ENCODE measurements around the gene ADAM15.
A peak's percentile ranks its signal among the peaks of the same experiment; 100 is the strongest.

The ADAM15 gene

GRCh38 chr1:155003766-155004351 lies 47.3 kb upstream of the ADAM15 start:
- peak; percentile 39 for DNase-seq (ENCODE audit: low read depth)
- no peak for TF ChIP-seq CTCF (conservative IDR thresholded peaks at IDR 0.05; ENCODE audit: low read depth, low read length)
- H3K4me3 ChIP-seq (ENCODE audit: low read depth, low read length), result peak overlapping the region; percentile 86

DNA sequence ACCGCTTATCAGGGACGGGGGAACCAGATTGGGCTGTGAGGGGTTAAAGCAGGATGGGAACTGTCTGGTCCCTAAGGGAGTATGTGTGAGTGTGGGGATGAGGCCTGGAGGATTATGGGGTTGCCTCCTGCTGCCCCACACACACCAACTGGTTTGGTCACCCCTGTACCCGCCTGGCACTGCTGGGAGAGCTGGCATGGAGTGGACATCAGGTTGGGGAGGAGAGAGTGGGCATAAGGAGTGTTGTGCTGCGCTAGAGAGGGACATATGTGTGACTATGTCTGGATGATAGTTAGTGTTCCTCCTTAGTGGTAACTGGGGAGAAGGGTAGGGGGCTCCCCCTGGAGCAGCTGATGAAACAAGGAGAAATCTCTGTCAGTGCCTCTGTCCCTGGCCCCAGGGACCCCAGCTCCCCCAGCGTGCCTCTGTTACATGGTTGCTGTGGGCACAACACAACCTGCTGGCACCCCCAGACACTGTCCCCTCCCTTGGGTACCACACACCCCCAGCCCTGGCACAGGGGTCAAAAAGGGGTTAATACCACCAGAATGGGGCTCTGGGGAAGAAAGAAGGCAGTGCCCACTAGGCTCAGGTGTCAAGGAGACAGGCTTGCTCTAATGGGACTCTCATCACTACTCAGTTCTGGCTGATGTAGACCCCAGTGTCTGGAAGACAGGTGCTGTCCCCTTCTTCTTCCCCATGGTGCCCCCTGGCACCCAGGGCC lies 46.6 kb upstream of the ADAM15 start:
- DNase-seq (ENCODE audit: low read depth), result peak; percentile 19
- H3K4me3 ChIP-seq (ENCODE audit: low read depth, low read length), result peak overlapping the region; percentile 86
- no peak for TF ChIP-seq CTCF (conservative IDR thresholded peaks at IDR 0.05; ENCODE audit: low read depth, low read length)

DNA sequence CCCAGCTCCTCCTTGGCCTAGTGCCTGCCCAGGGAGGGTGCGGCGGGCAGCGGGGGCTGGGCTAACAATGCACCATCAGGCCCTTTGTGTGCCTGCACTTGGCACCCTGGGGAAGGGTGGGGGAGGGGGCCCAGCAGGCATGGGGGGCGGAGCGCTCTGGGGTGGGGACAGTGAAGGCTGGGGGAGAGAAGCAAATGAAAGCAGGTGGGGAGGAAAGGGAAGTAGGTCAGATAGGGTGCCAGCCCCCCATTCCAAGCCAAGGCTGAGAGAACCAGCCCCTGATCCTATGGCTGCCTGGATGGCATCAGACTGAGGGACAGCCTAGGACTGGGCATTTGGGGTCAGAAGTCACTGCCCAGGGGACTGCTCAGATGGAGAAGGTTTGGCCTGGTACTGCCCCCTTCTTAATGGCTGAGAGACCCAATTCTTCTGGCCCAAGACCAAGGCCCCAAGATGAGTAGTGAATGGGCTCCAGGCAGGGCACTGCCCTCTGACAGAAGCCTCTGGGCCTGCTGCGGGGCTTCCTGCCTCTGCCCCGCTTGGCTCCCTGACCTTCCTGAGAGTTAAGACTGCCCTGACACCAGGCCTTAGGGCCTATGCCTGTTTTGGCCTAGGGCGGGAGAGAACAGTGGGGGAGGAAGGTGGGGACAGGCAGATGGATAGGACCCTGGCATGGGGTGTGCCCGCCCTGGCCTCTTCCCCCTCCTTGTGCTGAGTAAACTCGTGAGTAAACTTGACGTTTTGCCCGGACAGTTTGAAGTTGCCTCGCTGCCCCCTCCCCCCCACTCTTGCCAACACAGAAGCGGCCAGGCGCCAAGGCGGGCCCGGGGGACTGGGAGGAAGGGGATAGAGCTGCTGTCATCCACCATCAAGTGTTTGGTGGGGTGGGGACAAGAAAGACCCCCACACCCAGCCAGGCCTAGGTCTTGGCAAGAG lies 45.8 kb upstream of the ADAM15 start:
- DNase-seq (ENCODE audit: low read depth), result no peak
- no peak for TF ChIP-seq CTCF (conservative IDR thresholded peaks at IDR 0.05; ENCODE audit: low read depth, low read length)
- no peak overlapping the region for H3K4me3 ChIP-seq (ENCODE audit: low read depth, low read length)

- peak; percentile 56 for DNase-seq (ENCODE audit: low read depth)
- no peak overlapping the region for H3K4me3 ChIP-seq (ENCODE audit: low read depth, low read length)
Measured at GRCh38 chr1:155006601-155007101, 44.5 kb upstream of the ADAM15 start.

DNA sequence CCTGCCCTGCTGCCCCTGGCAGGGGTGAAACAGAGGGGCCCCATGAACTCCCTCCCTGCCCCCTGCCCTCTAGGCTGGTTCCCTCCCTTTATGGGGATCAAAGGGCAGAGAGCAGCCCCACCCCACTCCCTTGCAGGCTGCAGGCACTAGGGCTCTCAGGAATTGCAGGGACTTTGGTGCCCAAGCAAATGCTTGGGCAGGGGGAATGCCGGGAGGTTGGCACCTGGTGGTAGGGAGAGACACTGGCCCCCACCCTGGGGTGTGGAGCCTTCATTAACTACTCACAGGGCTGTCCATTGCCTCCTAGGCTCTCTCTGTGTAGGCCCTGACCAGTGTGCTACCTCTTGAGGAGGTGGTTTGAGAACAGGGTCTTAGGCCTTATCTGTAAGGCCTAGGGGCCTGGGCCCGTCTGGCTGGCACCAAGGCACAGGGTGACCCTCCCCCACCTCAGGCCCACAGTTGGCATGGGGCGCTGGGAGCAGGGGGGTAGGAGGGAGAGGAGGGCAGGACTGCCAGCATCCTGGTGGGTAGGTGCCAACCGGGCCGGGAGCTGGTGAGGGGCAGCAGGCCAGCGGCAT lies 43.8 kb upstream of the ADAM15 start:
- TF ChIP-seq CTCF (conservative IDR thresholded peaks at IDR 0.05; ENCODE audit: low read depth, low read length), result no peak
- no peak overlapping the region for H3K4me3 ChIP-seq (ENCODE audit: low read depth, low read length)
- no peak for DNase-seq (ENCODE audit: low read depth)

More at GRCh38 chr1:155006601-155007101, 44.5 kb upstream of the ADAM15 start:
- no peak for TF ChIP-seq CTCF (conservative IDR thresholded peaks at IDR 0.05; ENCODE audit: low read depth, low read length)

DNA sequence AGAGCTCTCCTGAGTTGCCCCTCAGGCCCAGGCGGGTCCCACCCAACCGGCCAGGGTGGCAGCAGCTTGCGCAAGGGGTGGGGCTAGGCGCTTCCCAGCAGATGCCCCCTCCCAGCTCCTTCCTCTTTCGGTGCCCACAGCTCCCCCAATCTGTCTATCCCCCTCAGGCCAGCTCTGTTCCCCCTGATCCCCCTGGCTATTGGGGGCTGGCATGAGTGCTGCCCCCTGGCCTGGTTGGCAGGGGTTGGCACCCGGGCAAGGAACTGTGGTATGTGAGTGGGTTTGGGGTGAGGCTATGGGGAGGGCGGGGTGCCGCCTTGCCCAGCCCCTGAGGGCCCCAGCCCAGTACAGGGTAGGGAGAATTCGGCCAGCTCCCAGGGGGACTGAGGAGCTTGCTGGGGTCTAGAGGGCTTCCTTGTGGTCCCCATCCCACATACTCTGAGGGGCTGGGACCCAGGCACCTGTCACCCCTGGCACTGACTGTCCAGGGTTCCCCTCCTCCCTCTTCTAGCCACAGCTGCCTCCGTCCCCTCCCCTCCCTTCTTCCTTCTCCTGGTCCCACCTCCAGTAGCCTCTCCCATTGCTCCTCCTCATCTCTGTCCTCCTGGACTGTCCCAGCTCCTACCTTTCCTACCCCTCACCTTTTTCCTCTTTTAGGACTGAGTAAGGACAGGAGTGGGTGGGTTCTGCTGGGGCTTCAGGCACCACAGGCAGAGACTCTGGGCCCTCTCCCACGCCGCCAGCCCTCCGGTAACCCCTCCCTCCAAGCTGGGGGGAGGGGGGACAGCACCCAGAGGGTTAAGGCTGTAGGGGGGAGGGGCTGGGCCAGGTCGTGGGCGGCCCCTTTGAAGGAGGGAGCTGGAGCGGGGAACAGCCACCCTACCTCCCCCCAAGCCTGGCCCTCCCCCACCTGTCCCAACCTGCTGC lies 42.8 kb upstream of the ADAM15 start:
- H3K4me3 ChIP-seq (ENCODE audit: low read depth, low read length), result no peak overlapping the region
- no peak for TF ChIP-seq CTCF (conservative IDR thresholded peaks at IDR 0.05; ENCODE audit: low read depth, low read length)
- no peak for DNase-seq (ENCODE audit: low read depth)
